ENCODE measurements around the gene TBCCD1. TPM values are rescaled to one million over a fixed set of nuclear protein-coding genes. Genes with fewer than 3 reads are reported as not detected.

The TBCCD1 gene
- total and polyA plus RNA-seq, 2 of the 8 experiments (the other 6 are each of a cell fraction or from before 2014, with no cell fraction given) = 11.3 to 13.9 TPM

DNA sequence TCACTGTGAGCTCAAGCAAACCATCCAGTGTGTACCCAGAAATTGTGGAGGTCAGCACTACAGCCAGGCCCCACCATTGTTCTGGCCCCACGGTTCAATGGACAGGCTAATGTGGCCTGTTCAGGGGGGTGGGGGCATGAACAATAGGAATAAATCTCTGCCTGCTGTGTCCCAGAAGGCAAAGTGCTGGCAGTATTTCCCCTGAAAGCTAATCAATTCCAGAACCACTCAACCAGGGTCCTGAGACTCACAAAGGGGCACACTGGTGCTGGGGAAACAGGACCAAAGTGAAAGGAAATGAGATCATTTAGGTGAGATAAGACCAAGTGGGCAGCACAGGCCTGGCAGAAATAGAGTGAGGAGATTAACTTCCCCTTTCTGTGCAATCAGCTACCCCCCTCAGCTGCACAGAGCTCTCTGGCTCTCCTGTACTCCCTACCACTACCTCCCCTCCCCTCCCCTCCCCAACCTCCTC lies 34.5 kb downstream of the TBCCD1 start:
- no peak overlapping the region for H4K91ac ChIP-seq (replicated peaks; ENCODE audit: insufficient read length, low read length)
- no peak overlapping the region for H3K27ac ChIP-seq (ENCODE audit: low read depth, low read length)
- DNase-seq (ENCODE audit: low read depth in 1 of 2, low spot score in 2 of 2) (no peak), FAIRE-seq (no peak)
- no peak overlapping the region for H2BK15ac ChIP-seq (ENCODE audit: low read length)
- peak overlapping the region; percentile 40; the same call in 1 of the 2 replicates for H2AFZ ChIP-seq (ENCODE audit: low read length)
- H3K9me3 ChIP-seq (ENCODE audit: insufficient read depth in 2 of 2, low read depth in 1 of 2, low read length in 1 of 2) = no peaks in the 10 kb centered on the region
- H3K23me2 ChIP-seq (ENCODE audit: low read depth, low read length) = no peaks in the 10 kb centered on the region
- no peak overlapping the region for H2BK120ac ChIP-seq (replicated peaks; ENCODE audit: low read depth, low read length)
- H2BK12ac ChIP-seq (ENCODE audit: low read depth, low read length) = no peak overlapping the region
- H3K27me3 ChIP-seq (replicated peaks in 1 of 4; ENCODE audit: control insufficient read depth in 3 of 4, extremely low read depth in 1 of 4, insufficient read depth in 3 of 4, low read length in 3 of 4) = peaks cover 0 to 1% (median 0%) of the 10 kb centered on the region in 4 experiments; a peak in 1 of 7 replicates
- H4K20me1 ChIP-seq (replicated peaks in 1 of 2; ENCODE audit: control insufficient read depth in 1 of 2, insufficient read depth in 2 of 2, low read length in 2 of 2) = no peaks in the 10 kb centered on the region
- H3K23ac ChIP-seq (ENCODE audit: insufficient read length) = no peak overlapping the region
- ChIA-PET CTCF (ENCODE audit: partially characterized antibody) (interaction anchor here (0.8 to 11.7 kb wide), 7 partner anchors 8 to 278 kb away, joined by 3 to 104 read pairs (median 5); no protein-coding TSS in a partner anchor), POLR2A (ENCODE audit: partially characterized antibody) (no interaction called here)
- H3K79me1 ChIP-seq (ENCODE audit: low read depth, low read length) = no peaks in the 10 kb centered on the region
- WGBS, 2 experiments (ENCODE audit: extremely low coverage in 1 of 2, insufficient coverage in 1 of 2, insufficient read length in 1 of 2, insufficient replicate concordance in 2 of 2, low coverage in 1 of 2, low lambda C conversion rate in 2 of 2, missing lambda C conversion rate in 1 of 2) = 71% methylated on average over 1 of the region's 1 CpG; no CpG with 5 or more reads in 1 of the 2 experiments
- H3K9ac ChIP-seq (replicated peaks in 1 of 4; ENCODE audit: extremely low read depth in 1 of 4, low read depth in 3 of 4, low read length in 3 of 4) = no peak overlapping the region
- H3K4me3 ChIP-seq (ENCODE audit: extremely low read depth in 1 of 4, insufficient read depth in 2 of 4, low read depth in 3 of 4, low read length in 4 of 4) = no peak overlapping the region
- H2BK5ac ChIP-seq (ENCODE audit: low read depth, low read length) = no peak overlapping the region
- no peak overlapping the region for H2AK5ac ChIP-seq (ENCODE audit: low read depth, low read length)
- H3K36me3 ChIP-seq (ENCODE audit: control insufficient read depth in 2 of 4, insufficient read depth in 4 of 4, low read length in 3 of 4) = no peaks in the 10 kb centered on the region
- no peak overlapping the region for H3K18ac ChIP-seq (ENCODE audit: extremely low read depth, low read length)
- no peak overlapping the region for H4K5ac ChIP-seq (ENCODE audit: insufficient read length, low read depth, low read length)
- H3K4me2 ChIP-seq (ENCODE audit: insufficient read depth in 1 of 2, low read depth in 2 of 2, low read length in 2 of 2) = no peak overlapping the region
- H4K8ac ChIP-seq (ENCODE audit: extremely low read depth, insufficient read depth, low read length) = no peak overlapping the region; the same call in 1 of the 2 replicates
- no peak overlapping the region for H3K56ac ChIP-seq (replicated peaks; ENCODE audit: insufficient read length, low read depth, low read length)
- H3K4ac ChIP-seq (replicated peaks; ENCODE audit: insufficient read length, low read depth, low read length) = no peak overlapping the region
- H3K14ac ChIP-seq (ENCODE audit: insufficient read length) = no peak overlapping the region
- H3K79me2 ChIP-seq (ENCODE audit: control insufficient read depth in 1 of 2, insufficient read depth in 2 of 2, low read length in 2 of 2) = no peaks in the 10 kb centered on the region
- 0 out of 7 replicates have a peak, but pooled peaks cover 0 to 3% (median 0%) of the 10 kb centered on the region in 4 experiments for H3K4me1 ChIP-seq (replicated peaks in 1 of 4; ENCODE audit: control insufficient read depth in 3 of 4, insufficient read depth in 4 of 4, low read length in 3 of 4)
- H2BK20ac ChIP-seq (ENCODE audit: low read length) = no peak overlapping the region
- TF ChIP-seq SAP30 (IDR thresholded peaks at IDR 0.05; ENCODE audit: insufficient read depth, insufficient replicate concordance, low read length) (no peak), CHD2 (IDR thresholded peaks at IDR 0.05; ENCODE audit: low read length) (no peak), CREB1 (IDR thresholded peaks at IDR 0.05) (no peak), MAFK (IDR thresholded peaks at IDR 0.05; ENCODE audit: low read depth, low read length) (no peak), ASH2L (IDR thresholded peaks at IDR 0.05; ENCODE audit: low read length) (no peak), CBX8 (IDR thresholded peaks at IDR 0.05; ENCODE audit: borderline replicate concordance, low read depth, low read length) (no peak), SUZ12 (IDR thresholded peaks at IDR 0.05; ENCODE audit: low read length) (no peak), POLR2A (IDR thresholded peaks at IDR 0.05; ENCODE audit: control extremely low read depth in 1 of 2, low read depth in 2 of 2, low read length in 2 of 2) (no peak), EZH2 (IDR thresholded peaks at IDR 0.05; ENCODE audit: low read depth, low read length, severe bottlenecking) (no peak), FOSL1 (IDR thresholded peaks at IDR 0.05; ENCODE audit: insufficient read depth, low read depth, low read length) (no peak), SIN3A (conservative IDR thresholded peaks at IDR 0.05 in 1 of 2, IDR thresholded peaks at IDR 0.05 in 1 of 2; ENCODE audit: low read depth in 1 of 2, low read length in 2 of 2) (no peak), RXRA (IDR thresholded peaks at IDR 0.05; ENCODE audit: insufficient read depth, low read depth, low read length) (no peak), EP300 (IDR thresholded peaks at IDR 0.05; ENCODE audit: borderline replicate concordance in 1 of 2, low read depth in 2 of 2, low read length in 2 of 2) (no peak), TBP (IDR thresholded peaks at IDR 0.05; ENCODE audit: low read depth, low read length) (no peak)
